Testis (tissue), 3 donors: Measurements from ENCODE around the gene PLAAT3. TPM values are rescaled to one million over a fixed set of nuclear protein-coding genes. Genes with fewer than 3 reads are reported as not detected.
"Not testable (repeated sequence)": the region's sequence is repeated elsewhere in the genome, so short reads cannot be mapped to it uniquely, and the experiment has no call there.

Experiments used
- DNase-seq: peaks from one replicate; pipeline ENCODE4 v3.0.0-alpha.2; 2019
- H3K27ac ChIP-seq, 2 donors: fragments of 200-600 bp; sonication (generic); one replicate each; pipeline ENCODE4 v1.5.1; 2019
- H3K27me3 ChIP-seq: fragments of 200-600 bp; sonication (generic); one replicate; pipeline ENCODE4 v1.5.1; 2019
- H3K36me3 ChIP-seq: fragments of 200-600 bp; sonication (generic); one replicate; pipeline ENCODE4 v1.5.1; 2017; ENCODE audit warnings: low read depth; ENCODE audit errors: missing control alignments
- H3K4me1 ChIP-seq: fragments of 200-600 bp; sonication (generic); one replicate; pipeline ENCODE4 v1.5.1; 2019
- H3K4me3 ChIP-seq, 2 donors: fragments of 200-600 bp; sonication (generic); one replicate each; pipeline ENCODE4 v1.5.1; 2017 to 2019
- H3K9me3 ChIP-seq: fragments of 200-600 bp; sonication (generic); one replicate; pipeline ENCODE4 v1.5.1; 2017
- POLR2A ChIP-seq: fragments of 450-650 bp; IDR thresholded peaks from one replicate; pipeline ENCODE4 v1.6.1; 2017; ENCODE audit warnings: antibody characterized with exemption, mild to moderate bottlenecking, moderate library complexity
- WGBS, 2 donors: methylation state at CpG; one replicate each; pipeline ENCODE4 v1.1.5; 2018; 5-methylcytosine and 5-hydroxymethylcytosine counted together
- intact Hi-C: fragments of 100-400 bp; cut with DNase I; formaldehyde crosslinking; loops from one replicate; pipeline ENCODE4 v1.15.1; 2023; ENCODE audit warnings: low total_unique reads
- polyA plus RNA-seq: library from polyadenylated mRNA; stranded (reverse); fragments of 350-450 nt; fragmentation: Illumina TruSeq; extraction: RNeasy Lipid Tissue Mini Kit (QIAGEN cat#74804); gene quantifications from one replicate; pipeline ENCODE4 v1.2.3, GENCODE V29; 2014; ENCODE audit warnings: low read depth, low replicate concordance; ENCODE audit not compliant: insufficient read depth
- total RNA-seq, 2 donors: library from RNA; depleted of rRNA; stranded (reverse); fragments of >200 nt; gene quantifications; one replicate each; pipeline ENCODE4 v1.2.3, GENCODE V29; 2016
- TF ChIP-seq, protein P1 (sequence below), 3 experiments: fragments of 450-650 bp in 2 of 3; fragments of 200-600 bp in 1 of 3; sonication (generic) in 1 of 3; IDR thresholded peaks; one replicate each; pipeline ENCODE4 v1.5.1; 2016 to 2019; ENCODE audit warnings: antibody characterized with exemption in 3 of 3, mild to moderate bottlenecking in 2 of 3, moderate library complexity in 1 of 3

Gene PLAAT3
- total and polyA plus RNA-seq, 3 donors from 2014 or later: 136 to 301 (median 147) TPM

DNA sequence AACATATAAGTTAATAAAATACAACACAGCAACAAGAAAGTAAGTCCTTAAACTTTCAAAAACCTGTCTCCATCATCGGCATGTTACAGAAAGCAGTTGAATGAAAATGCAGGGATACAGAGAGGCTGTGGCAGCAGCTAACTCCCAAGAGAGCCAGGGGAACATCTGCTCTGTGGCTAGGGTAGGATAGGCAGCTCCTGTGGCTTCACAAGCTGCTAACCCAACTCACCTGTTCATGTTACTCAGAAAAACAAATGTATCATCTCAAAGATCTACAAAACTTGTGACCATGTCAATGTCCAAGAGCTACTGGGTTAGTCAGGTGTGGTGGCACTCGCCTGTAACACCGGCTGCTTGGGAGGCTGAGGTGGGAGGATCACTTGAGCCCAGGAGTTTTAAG, 15.2 kb upstream of the PLAAT3 start:
- WGBS, 2 donors: 93 to 96% methylated on average over 3 of the region's 3 CpGs
- TF ChIP-seq, protein P1, sequence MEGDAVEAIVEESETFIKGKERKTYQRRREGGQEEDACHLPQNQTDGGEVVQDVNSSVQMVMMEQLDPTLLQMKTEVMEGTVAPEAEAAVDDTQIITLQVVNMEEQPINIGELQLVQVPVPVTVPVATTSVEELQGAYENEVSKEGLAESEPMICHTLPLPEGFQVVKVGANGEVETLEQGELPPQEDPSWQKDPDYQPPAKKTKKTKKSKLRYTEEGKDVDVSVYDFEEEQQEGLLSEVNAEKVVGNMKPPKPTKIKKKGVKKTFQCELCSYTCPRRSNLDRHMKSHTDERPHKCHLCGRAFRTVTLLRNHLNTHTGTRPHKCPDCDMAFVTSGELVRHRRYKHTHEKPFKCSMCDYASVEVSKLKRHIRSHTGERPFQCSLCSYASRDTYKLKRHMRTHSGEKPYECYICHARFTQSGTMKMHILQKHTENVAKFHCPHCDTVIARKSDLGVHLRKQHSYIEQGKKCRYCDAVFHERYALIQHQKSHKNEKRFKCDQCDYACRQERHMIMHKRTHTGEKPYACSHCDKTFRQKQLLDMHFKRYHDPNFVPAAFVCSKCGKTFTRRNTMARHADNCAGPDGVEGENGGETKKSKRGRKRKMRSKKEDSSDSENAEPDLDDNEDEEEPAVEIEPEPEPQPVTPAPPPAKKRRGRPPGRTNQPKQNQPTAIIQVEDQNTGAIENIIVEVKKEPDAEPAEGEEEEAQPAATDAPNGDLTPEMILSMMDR (IDR thresholded peaks at IDR 0.05): no peak
- TF ChIP-seq POLR2A: no peak
- no peaks in the 10 kb centered on the region for H3K9me3 ChIP-seq
- no peaks in the 10 kb centered on the region for H3K36me3 ChIP-seq
- peaks cover 6% of the 10 kb centered on the region for H3K4me1 ChIP-seq
- DNase-seq: no peak
- H3K4me3 ChIP-seq: no peak overlapping the region
- no peak overlapping the region for H3K27ac ChIP-seq
- intact Hi-C loops: no loop called here
- H3K27me3 ChIP-seq: no peaks in the 10 kb centered on the region

DNA sequence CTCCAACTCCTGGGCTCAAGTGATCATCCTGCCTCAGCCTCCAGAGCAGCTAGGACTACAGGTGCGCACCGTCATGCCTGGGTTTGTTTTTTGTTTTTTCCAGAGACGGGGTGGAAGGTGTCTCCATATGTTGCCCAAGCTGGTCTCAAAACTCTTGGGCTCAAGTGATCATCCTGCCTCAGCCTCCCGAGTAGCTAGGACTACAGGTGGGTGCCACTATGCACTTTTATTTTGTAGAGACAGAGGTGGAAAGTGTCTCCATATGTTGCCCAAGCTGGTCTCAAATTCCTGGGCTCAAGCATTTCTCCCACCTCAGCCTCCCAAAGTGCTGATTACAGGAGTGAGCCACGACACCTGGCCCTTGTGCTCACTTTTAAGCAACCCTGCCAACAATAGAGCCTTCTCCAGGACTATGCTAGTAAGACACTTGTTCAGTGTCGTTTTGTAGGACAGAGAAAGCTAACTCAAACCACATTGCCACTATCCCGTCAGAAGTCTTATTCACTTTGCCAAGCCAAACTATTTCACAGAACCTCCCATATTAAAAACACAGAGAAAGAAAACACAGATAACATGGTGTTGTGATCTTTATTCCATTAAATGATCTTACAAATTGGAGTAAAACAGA, 9.4 kb upstream of the PLAAT3 start:
- no peak overlapping the region for H3K27ac ChIP-seq
- no peaks in the 10 kb centered on the region for H3K4me1 ChIP-seq
- H3K4me3 ChIP-seq: no peak overlapping the region
- DNase-seq: no peak
- intact Hi-C loops: no loop called here
- no peaks in the 10 kb centered on the region for H3K36me3 ChIP-seq
- TF ChIP-seq, protein P1 (IDR thresholded peaks at IDR 0.05): no peak
- TF ChIP-seq POLR2A: no peak
- H3K27me3 ChIP-seq: no peaks in the 10 kb centered on the region
- WGBS, 2 donors: 66% methylated on average over 7 of the region's 7 CpGs
- H3K9me3 ChIP-seq: no peaks in the 10 kb centered on the region

DNA sequence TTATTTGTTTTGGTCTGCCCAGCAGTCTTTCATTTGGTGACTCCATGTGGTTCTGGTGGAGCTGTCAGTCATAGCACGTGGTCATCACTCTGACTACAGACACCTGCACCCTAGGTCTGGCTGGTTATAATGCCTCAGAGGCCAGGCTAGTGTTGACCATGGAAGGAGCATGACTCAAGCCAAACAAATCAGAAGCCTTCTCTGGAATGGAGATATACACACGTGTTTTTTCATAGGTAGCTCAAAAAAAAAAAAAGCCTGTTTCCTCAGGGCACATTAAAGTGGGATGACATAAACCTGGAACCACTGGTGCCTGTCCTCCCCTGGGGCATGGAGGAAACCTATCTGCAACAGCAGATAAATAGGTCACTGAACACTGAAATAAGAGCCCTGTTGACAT, 8.1 kb upstream of the PLAAT3 start:
- Histone ChIP-seq H3K4me3 (no peak overlapping the region), H3K27me3 (no peaks in the 10 kb centered on the region), H3K27ac (no peak overlapping the region), H3K4me1 (no peaks in the 10 kb centered on the region), H3K9me3 (no peaks in the 10 kb centered on the region), H3K36me3 (no peaks in the 10 kb centered on the region)
- WGBS, 2 donors: 61 to 64% methylated on average over 2 of the region's 2 CpGs
- TF ChIP-seq, protein P1 (IDR thresholded peaks at IDR 0.05): no peak
- no peak for TF ChIP-seq POLR2A
- no peak for DNase-seq
- intact Hi-C loops: no loop called here

DNA sequence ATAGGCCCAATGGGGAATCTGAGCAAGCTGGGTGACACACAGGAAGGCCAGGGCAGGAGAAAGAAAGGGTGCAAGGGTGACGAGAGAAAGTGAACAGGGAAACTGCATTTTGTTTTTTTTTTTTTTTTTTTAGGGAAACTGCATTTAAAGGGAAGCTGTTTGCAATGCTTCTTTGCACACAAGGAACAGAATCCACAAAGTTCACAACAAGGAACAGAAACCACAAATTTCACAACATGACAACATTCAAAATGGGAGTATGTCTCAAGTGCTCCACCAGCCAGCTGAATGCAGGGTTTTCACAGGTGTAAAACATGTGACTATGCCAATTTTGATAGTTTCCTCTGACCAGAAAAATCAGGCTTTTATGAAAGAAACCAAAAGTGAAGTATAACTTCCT, 6.8 kb upstream of the PLAAT3 start:
- H3K4me3 ChIP-seq: no peak overlapping the region
- H3K27ac ChIP-seq: no peak overlapping the region
- WGBS, 2 donors: 64 to 92% methylated on average over 1 of the region's 1 CpG
- no peaks in the 10 kb centered on the region for H3K36me3 ChIP-seq
- no peaks in the 10 kb centered on the region for H3K4me1 ChIP-seq
- TF ChIP-seq, protein P1 (IDR thresholded peaks at IDR 0.05): no peak
- no peak for TF ChIP-seq POLR2A
- intact Hi-C loops: no loop called here
- H3K27me3 ChIP-seq: no peaks in the 10 kb centered on the region
- no peak for DNase-seq
- H3K9me3 ChIP-seq: no peaks in the 10 kb centered on the region

DNA sequence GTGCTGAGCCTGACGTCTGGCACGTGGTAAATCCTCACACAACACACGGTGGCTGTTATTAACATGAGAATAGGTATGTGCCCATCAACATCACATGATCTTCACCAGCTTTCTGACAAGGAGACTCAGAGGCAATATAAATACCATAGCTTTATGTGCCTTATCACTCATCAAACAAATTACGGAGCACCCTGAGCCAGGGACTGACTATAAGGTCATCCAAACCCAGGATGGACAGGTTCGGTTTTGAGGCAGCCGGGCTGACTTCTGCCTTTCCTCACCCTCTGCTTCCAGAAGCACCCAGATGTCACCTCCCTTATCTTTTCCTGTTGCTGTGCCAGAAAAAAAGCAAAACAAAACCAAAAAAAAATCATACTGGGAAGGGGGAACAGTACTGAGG, 5.7 kb upstream of the PLAAT3 start:
- Histone ChIP-seq H3K27ac (no peak overlapping the region), H3K27me3 (no peaks in the 10 kb centered on the region), H3K4me3 (no peak overlapping the region), H3K36me3 (no peaks in the 10 kb centered on the region), H3K9me3 (no peaks in the 10 kb centered on the region), H3K4me1 (no peaks in the 10 kb centered on the region)
- no peak for DNase-seq
- intact Hi-C loops: no loop called here
- 54 to 65% methylated on average over 6 of the region's 6 CpGs for WGBS, 2 donors
- TF ChIP-seq, protein P1 (IDR thresholded peaks at IDR 0.05): no peak
- TF ChIP-seq POLR2A: no peak

DNA sequence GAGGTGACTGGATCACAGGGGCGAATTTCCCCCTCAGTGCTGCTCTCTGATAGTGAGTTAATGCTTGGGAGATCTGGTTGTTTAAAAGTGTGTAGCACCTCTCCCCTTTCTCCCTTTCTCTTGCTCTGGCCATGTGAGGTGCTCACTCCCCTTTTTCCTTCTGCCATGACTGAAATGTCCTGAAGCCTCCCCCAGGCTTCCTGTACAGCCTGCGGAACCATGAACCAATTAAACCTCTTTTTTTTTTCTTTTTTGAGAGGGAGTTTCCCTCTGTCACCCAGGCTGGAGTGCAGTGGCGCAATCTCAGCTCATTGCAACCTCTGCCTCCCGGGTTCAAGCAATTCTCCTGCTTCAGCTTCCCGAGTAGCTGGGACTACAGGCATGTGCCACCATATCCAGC, 3.5 kb upstream of the PLAAT3 start:
- H3K9me3 ChIP-seq, intact Hi-C loops, DNase-seq, H3K27me3 ChIP-seq, H3K4me3 ChIP-seq, H3K36me3 ChIP-seq, H3K27ac ChIP-seq, H3K4me1 ChIP-seq: not testable (repeated sequence)
- 52 to 65% methylated on average over 5 of the region's 5 CpGs for WGBS, 2 donors
